GM10248 (cell line): ENCODE results near the gene SAA4.

Experiments
- CTCF ChIA-PET: fragments of 300-600 bp; sonication (Branson Sonifier 250); formaldehyde crosslinking; extraction: SDS; loops from one replicate; lab custom pipeline; 2021; ENCODE audit warnings: antibody characterized with exemption; lab: Yijun Ruan, JAX
- POLR2A ChIA-PET: fragments of 350-650 bp; sonication (Branson Sonifier 250); formaldehyde crosslinking; extraction: SDS; loops from one replicate; lab custom pipeline; 2020; ENCODE audit warnings: antibody characterized with exemption; lab: Yijun Ruan, JAX
- DNase-seq: peaks from one replicate; pipeline ENCODE4 v3.0.0; 2012; ENCODE audit errors: extremely low spot score
- CTCF ChIP-seq: IDR thresholded peaks from 2 replicates; pipeline ENCODE4 v1.5.1; 2012; ENCODE audit warnings: mild to moderate bottlenecking, low read depth; ENCODE audit errors: extremely low read depth, missing control alignments, control extremely low read depth

SAA4 gene

GRCh38 chr11:18236664-18237356 lies at the start of gene SAA4:
SAA4 (minus strand) TSS chr11:18236802; CDS start chr11:18235926, 876 bp downstream.
- DNase-seq: no peak
- ChIA-PET CTCF (interaction anchor here (1.8 kb wide), 1 partner anchor 121 kb away, joined by 4 read pairs; no protein-coding TSS in a partner anchor), POLR2A (no interaction called here)
- no peak for TF ChIP-seq CTCF

GRCh38 chr11:18285841-18286240 lies 49.2 kb upstream of the SAA4 start:
- ChIA-PET CTCF (interaction anchor here (0.8 to 1.0 kb wide), 3 partner anchors 10 to 169 kb away, joined by 3 read pairs; no protein-coding TSS in a partner anchor), POLR2A (no interaction called here)
- no peak for DNase-seq
- no peak for TF ChIP-seq CTCF

GRCh38 chr11:18282626-18283025 lies 46.0 kb upstream of the SAA4 start:
- TF ChIP-seq CTCF: no peak
- POLR2A ChIA-PET: no interaction called here
- DNase-seq: no peak
- CTCF ChIA-PET: interaction anchor here (1.2 to 2.6 kb wide), 2 partner anchors 12 to 38 kb away, joined by 3 to 10 read pairs; no protein-coding TSS in a partner anchor

GRCh38 chr11:18280438-18281045 lies 43.9 kb upstream of the SAA4 start:
- ChIA-PET POLR2A (no interaction called here), CTCF (interaction anchor here (1.2 to 2.6 kb wide), 3 partner anchors 13 to 36 kb away, joined by 3 to 10 read pairs (median 5); no protein-coding TSS in a partner anchor)
- DNase-seq: peak; percentile 35
- no peak for TF ChIP-seq CTCF

- POLR2A ChIA-PET: no interaction called here
Observed at GRCh38 chr11:18277565-18278271, 41.1 kb upstream of the SAA4 start.

More at GRCh38 chr11:18277565-18278271, 41.1 kb upstream of the SAA4 start:
- TF ChIP-seq CTCF: no peak
- CTCF ChIA-PET: interaction anchor here (0.9 to 1.1 kb wide), 2 partner anchors 34 to 37 kb away, joined by 3 to 4 read pairs; no protein-coding TSS in a partner anchor
- DNase-seq: no peak
